Right lung (tissue), 5 donors: ENCODE results near the gene RFLNA. TPM values are rescaled to one million over a fixed set of nuclear protein-coding genes. Genes with fewer than 3 reads are reported as not detected.
A peak's percentile ranks its signal among the peaks of the same experiment; 100 is the strongest.
"Not testable (repeated sequence)": the region's sequence is repeated elsewhere in the genome, so short reads cannot be mapped to it uniquely, and the experiment has no call there.

Experiments used
- DNase-seq, 2 donors: peaks; one replicate each; pipeline ENCODE4 v3.0.0-alpha.2; 2013
- polyA plus RNA-seq, 5 donors: library from polyadenylated mRNA; unstranded; fragments of 120-200 nt; gene quantifications; one replicate each; pipeline versions ENCODE4 v1.2.1 to v1.2.3, GENCODE V29; 2013; ENCODE audit warnings: inconsistent platforms in 1 of 5, low replicate concordance in 1 of 5; ENCODE audit not compliant: insufficient read length in 5 of 5, insufficient read depth in 1 of 5

RFLNA gene
- polyA plus RNA-seq, 5 donors, result 2.7 to 4.6 (median 3.5) TPM

- DNase-seq, result no peak
Measured at GRCh38 chr12:124318278-124319020, 23.6 kb downstream of the RFLNA start.

- no peak for DNase-seq
Measured at GRCh38 chr12:124319368-124320050, 24.6 kb downstream of the RFLNA start.

- DNase-seq, result peak; percentile 45 to 47
Measured at GRCh38 chr12:124321040-124321481, 26.2 kb downstream of the RFLNA start.

- DNase-seq, result no peak
Measured at GRCh38 chr12:124321556-124322270, 26.8 kb downstream of the RFLNA start.

GRCh38 chr12:124322271-124322998, 27.5 kb downstream of the RFLNA start:
- no peak for DNase-seq

- DNase-seq, result not testable (repeated sequence)
Measured at GRCh38 chr12:124322999-124323328, 28.1 kb downstream of the RFLNA start.

- no peak for DNase-seq
Measured at GRCh38 chr12:124323771-124324530, 29.1 kb downstream of the RFLNA start.

GRCh38 chr12:124324803-124325705, 30.2 kb downstream of the RFLNA start:
- no peak for DNase-seq

GRCh38 chr12:124326104-124326503, 31.2 kb downstream of the RFLNA start:
- DNase-seq, result no peak

- no peak for DNase-seq
Measured at GRCh38 chr12:124326871-124327270, 32.0 kb downstream of the RFLNA start.

GRCh38 chr12:124327362-124328043, 32.6 kb downstream of the RFLNA start:
- DNase-seq, result no peak

- DNase-seq, result no peak
Measured at GRCh38 chr12:124328116-124328515, 33.2 kb downstream of the RFLNA start.

GRCh38 chr12:124328636-124329035, 33.7 kb downstream of the RFLNA start:
- DNase-seq, result no peak

GRCh38 chr12:124332058-124332672, 37.3 kb downstream of the RFLNA start:
- no peak for DNase-seq

GRCh38 chr12:124332900-124333299, 38.0 kb downstream of the RFLNA start:
- no peak for DNase-seq

GRCh38 chr12:124333724-124334123, 38.8 kb downstream of the RFLNA start:
- no peak for DNase-seq

- no peak for DNase-seq
Measured at GRCh38 chr12:124334266-124334665, 39.4 kb downstream of the RFLNA start.

- DNase-seq, result no peak
Measured at GRCh38 chr12:124334976-124335375, 40.1 kb downstream of the RFLNA start.
